GM10248 (cell line): ENCODE results near the gene CCDC73.

Experiments used
- CTCF ChIA-PET: fragments of 300-600 bp; sonication (Branson Sonifier 250); formaldehyde crosslinking; extraction: SDS; loops from one replicate; lab custom pipeline; 2021; ENCODE audit warnings: antibody characterized with exemption; lab: Yijun Ruan, JAX
- POLR2A ChIA-PET: fragments of 350-650 bp; sonication (Branson Sonifier 250); formaldehyde crosslinking; extraction: SDS; loops from one replicate; lab custom pipeline; 2020; ENCODE audit warnings: antibody characterized with exemption; lab: Yijun Ruan, JAX
- DNase-seq: peaks from one replicate; pipeline ENCODE4 v3.0.0; 2012; ENCODE audit errors: extremely low spot score
- CTCF ChIP-seq: IDR thresholded peaks from 2 replicates; pipeline ENCODE4 v1.5.1; 2012; ENCODE audit warnings: mild to moderate bottlenecking, low read depth; ENCODE audit errors: extremely low read depth, missing control alignments, control extremely low read depth

CCDC73 gene

GRCh38 chr11:32581556-32581955, 212.9 kb downstream of the CCDC73 start:
- TF ChIP-seq CTCF = no peak
- no peak for DNase-seq
- ChIA-PET POLR2A (no interaction called here), CTCF (no interaction called here)

- POLR2A ChIA-PET = no interaction called here
- no peak for TF ChIP-seq CTCF
- CTCF ChIA-PET = no interaction called here
- DNase-seq = no peak
These were observed 213.5 kb downstream of the CCDC73 start for GRCh38 chr11:32580967-32581366.

GRCh38 chr11:32576456-32576855, 218.0 kb downstream of the CCDC73 start:
- no peak for TF ChIP-seq CTCF
- ChIA-PET POLR2A (no interaction called here), CTCF (interaction anchor here (1.1 to 1.3 kb wide), 2 partner anchors 14 to 21 kb away, joined by 3 read pairs; no protein-coding TSS in a partner anchor)
- no peak for DNase-seq

- no peak for TF ChIP-seq CTCF
- CTCF ChIA-PET = no interaction called here
- POLR2A ChIA-PET = no interaction called here
- no peak for DNase-seq
These were observed 219.4 kb downstream of the CCDC73 start for GRCh38 chr11:32575070-32575469.

- DNase-seq = no peak
- CTCF ChIA-PET = interaction anchor here (1.4 kb wide), 1 partner anchor 9 kb away, joined by 3 read pairs; the partner anchor contains the start of gene EIF3M
- no peak for TF ChIP-seq CTCF
- POLR2A ChIA-PET = no interaction called here
These were observed 220.0 kb downstream of the CCDC73 start for GRCh38 chr11:32574421-32574820.

GRCh38 chr11:32573228-32573627, 221.2 kb downstream of the CCDC73 start:
- CTCF ChIA-PET = interaction anchor here (1.4 kb wide), 1 partner anchor 10 kb away, joined by 3 read pairs; the partner anchor contains the start of gene EIF3M
- POLR2A ChIA-PET = no interaction called here
- TF ChIP-seq CTCF = no peak
- DNase-seq = no peak

- no peak for DNase-seq
- ChIA-PET POLR2A (no interaction called here), CTCF (no interaction called here)
- no peak for TF ChIP-seq CTCF
These were observed 223.4 kb downstream of the CCDC73 start for GRCh38 chr11:32571039-32571438.
